PC-3 (cell line): ENCODE data around the gene MXD1. TPM values are rescaled to one million over a fixed set of nuclear protein-coding genes. Genes with fewer than 3 reads are reported as not detected.

Source experiments
- total RNA-seq: library from RNA; depleted of rRNA; stranded (reverse); fragments of >200 nt; gene quantifications from 2 replicates; pipeline ENCODE4 v1.2.3, GENCODE V29; 2014; rRNA removed

MXD1 gene
- total RNA-seq, 1 experiment from 2014 or later: 6.8 TPM

Other genes with a start within 250 kb of the MXD1 start
- gene ANXA4, start 173.0 kb upstream of the MXD1 start, total RNA-seq: 43.3 and 51.1 TPM in 2 replicates
- gene GMCL1, start 85.4 kb upstream of the MXD1 start, total RNA-seq: 12.7 TPM in 2 replicates
- gene SNRNP27, start 21.2 kb upstream of the MXD1 start, total RNA-seq: 44.1 and 56.3 TPM in 2 replicates
- 0.12 TPM in 1 of 2 replicates, not detected in the other for gene ASPRV1, start 46.5 kb downstream of the MXD1 start, total RNA-seq
- 39.2 and 59.7 TPM in 2 replicates for gene PCBP1, start 172.4 kb downstream of the MXD1 start, total RNA-seq